Esophagus muscularis mucosa (tissue), 4 donors: ENCODE data around the gene FCRL1. TPM values are rescaled to one million over a fixed set of nuclear protein-coding genes. Genes with fewer than 3 reads are reported as not detected.

Experiments
- DNase-seq: peaks from one replicate; pipeline ENCODE4 v3.0.0-alpha.2; 2017; ENCODE audit errors: extremely low spot score
- H3K27ac ChIP-seq, 4 donors: fragments of 200-600 bp; sonication (generic); replicated peaks in 1 of 4; 1 replicate in 3 of 4; 2 replicates in 1 of 4; pipeline ENCODE4 v1.5.1; 2016 to 2019; ENCODE audit warnings: mild to moderate bottlenecking in 1 of 4
- H3K27me3 ChIP-seq, 4 donors: fragments of 200-600 bp; sonication (generic); one replicate each; pipeline versions ENCODE4 v1.5.1 to v1.6.0; 2016 to 2019
- H3K36me3 ChIP-seq, 4 donors: fragments of 200-600 bp; sonication (generic); one replicate each; pipeline ENCODE4 v1.5.1; 2016 to 2019
- H3K4me1 ChIP-seq, 4 donors: fragments of 200-600 bp; sonication (generic); one replicate each; pipeline ENCODE4 v1.5.1; 2016 to 2019
- H3K4me3 ChIP-seq, 4 donors: fragments of 200-600 bp; sonication (generic); 1 replicate in 2 of 4; 2 replicates in 2 of 4; pipeline ENCODE4 v1.5.1; 2016 to 2019; ENCODE audit warnings: mild to moderate bottlenecking in 4 of 4, moderate library complexity in 1 of 4
- H3K9me3 ChIP-seq, 4 donors: fragments of 200-600 bp; sonication (generic); 1 replicate in 3 of 4; 2 replicates in 1 of 4; pipeline ENCODE4 v1.5.1; 2016 to 2019
- EP300 ChIP-seq: sonication (generic); formaldehyde crosslinking; IDR thresholded peaks from one replicate; pipeline ENCODE4 v1.6.1; 2017; ENCODE audit warnings: antibody characterized with exemption
- POLR2A ChIP-seq: fragments of 450-650 bp; IDR thresholded peaks from one replicate; pipeline ENCODE4 v1.6.1; 2017; ENCODE audit warnings: antibody characterized with exemption, moderate library complexity, mild to moderate bottlenecking, low read depth
- POLR2AphosphoS5 ChIP-seq, 2 donors: sonication (generic); formaldehyde crosslinking; IDR thresholded peaks; one replicate each; pipeline ENCODE4 v1.6.1; 2017; ENCODE audit warnings: antibody characterized with exemption in 2 of 2
- WGBS: methylation state at CpG from one replicate; pipeline ENCODE4 v1.1.5; 2018; 5-methylcytosine and 5-hydroxymethylcytosine counted together
- intact Hi-C: fragments of 100-400 bp; cut with DNase I; formaldehyde crosslinking; loops from one replicate; pipeline ENCODE4 v1.15.1; 2023
- total RNA-seq, 4 donors: library from RNA; depleted of rRNA; stranded (reverse); fragments of >200 nt; gene quantifications; one replicate each; pipeline versions ENCODE4 v1.1.0 to v1.2.1, GENCODE V29; 2016
- TF ChIP-seq, protein P1 (sequence below), 3 experiments: fragments of 200-600 bp in 2 of 3; fragments of 450-650 bp in 1 of 3; sonication (generic) in 2 of 3; IDR thresholded peaks; one replicate each; pipeline ENCODE4 v1.5.1; 2017 to 2019; ENCODE audit warnings: antibody characterized with exemption in 3 of 3, mild to moderate bottlenecking in 2 of 3, moderate library complexity in 1 of 3

The FCRL1 gene
- total RNA-seq, 4 donors from 2014 or later: 0.66 TPM; not detected in 3

GRCh38 chr1:157806431-157807149 lies 13.3 kb downstream of the FCRL1 start:
- Histone ChIP-seq H3K9me3 (peaks cover 0 to 3% (median under 1%) of the 10 kb centered on the region in 4 donors), H3K27me3 (no peaks in the 10 kb centered on the region), H3K27ac (no peak overlapping the region), H3K4me1 (no peaks in the 10 kb centered on the region), H3K4me3 (no peak overlapping the region), H3K36me3 (no peaks in the 10 kb centered on the region)
- WGBS: 58% methylated on average over 6 of the region's 6 CpGs
- TF ChIP-seq POLR2A: no peak
- TF ChIP-seq, protein P1, sequence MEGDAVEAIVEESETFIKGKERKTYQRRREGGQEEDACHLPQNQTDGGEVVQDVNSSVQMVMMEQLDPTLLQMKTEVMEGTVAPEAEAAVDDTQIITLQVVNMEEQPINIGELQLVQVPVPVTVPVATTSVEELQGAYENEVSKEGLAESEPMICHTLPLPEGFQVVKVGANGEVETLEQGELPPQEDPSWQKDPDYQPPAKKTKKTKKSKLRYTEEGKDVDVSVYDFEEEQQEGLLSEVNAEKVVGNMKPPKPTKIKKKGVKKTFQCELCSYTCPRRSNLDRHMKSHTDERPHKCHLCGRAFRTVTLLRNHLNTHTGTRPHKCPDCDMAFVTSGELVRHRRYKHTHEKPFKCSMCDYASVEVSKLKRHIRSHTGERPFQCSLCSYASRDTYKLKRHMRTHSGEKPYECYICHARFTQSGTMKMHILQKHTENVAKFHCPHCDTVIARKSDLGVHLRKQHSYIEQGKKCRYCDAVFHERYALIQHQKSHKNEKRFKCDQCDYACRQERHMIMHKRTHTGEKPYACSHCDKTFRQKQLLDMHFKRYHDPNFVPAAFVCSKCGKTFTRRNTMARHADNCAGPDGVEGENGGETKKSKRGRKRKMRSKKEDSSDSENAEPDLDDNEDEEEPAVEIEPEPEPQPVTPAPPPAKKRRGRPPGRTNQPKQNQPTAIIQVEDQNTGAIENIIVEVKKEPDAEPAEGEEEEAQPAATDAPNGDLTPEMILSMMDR (IDR thresholded peaks at IDR 0.05): no peak
- TF ChIP-seq EP300: no peak
- no peak for TF ChIP-seq POLR2AphosphoS5 (IDR thresholded peaks at IDR 0.05)
- no peak for DNase-seq
- intact Hi-C loops: no loop called here

DNA sequence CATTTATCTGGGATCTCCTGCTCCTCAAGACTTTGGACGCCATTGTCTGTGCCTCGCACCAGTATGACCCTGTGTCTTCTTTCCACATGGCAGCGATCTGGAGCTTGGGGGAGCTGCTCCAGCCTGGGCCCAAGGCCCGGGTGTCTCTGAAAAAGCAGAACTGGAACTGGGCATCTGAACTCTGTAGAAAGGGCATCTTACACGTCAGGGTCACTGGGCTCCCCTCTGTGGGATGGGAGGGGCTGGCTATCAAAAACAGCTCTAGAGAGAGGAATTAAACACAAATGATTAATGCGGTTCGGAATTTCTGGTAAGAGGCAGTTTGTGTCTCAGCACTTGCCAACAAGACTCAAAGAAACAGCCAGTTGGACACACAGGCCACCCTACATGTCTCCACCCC lies 16.1 kb downstream of the FCRL1 start:
- intact Hi-C loops: no loop called here
- no peak for TF ChIP-seq POLR2AphosphoS5 (IDR thresholded peaks at IDR 0.05)
- TF ChIP-seq EP300: no peak
- TF ChIP-seq, protein P1 (IDR thresholded peaks at IDR 0.05): no peak
- TF ChIP-seq POLR2A: no peak
- Histone ChIP-seq H3K9me3 (no peaks in the 10 kb centered on the region), H3K36me3 (no peaks in the 10 kb centered on the region), H3K27ac (no peak overlapping the region), H3K4me3 (no peak overlapping the region), H3K4me1 (no peaks in the 10 kb centered on the region), H3K27me3 (no peaks in the 10 kb centered on the region)
- DNase-seq: no peak
- 64% methylated on average over 6 of the region's 7 CpGs for WGBS

DNA sequence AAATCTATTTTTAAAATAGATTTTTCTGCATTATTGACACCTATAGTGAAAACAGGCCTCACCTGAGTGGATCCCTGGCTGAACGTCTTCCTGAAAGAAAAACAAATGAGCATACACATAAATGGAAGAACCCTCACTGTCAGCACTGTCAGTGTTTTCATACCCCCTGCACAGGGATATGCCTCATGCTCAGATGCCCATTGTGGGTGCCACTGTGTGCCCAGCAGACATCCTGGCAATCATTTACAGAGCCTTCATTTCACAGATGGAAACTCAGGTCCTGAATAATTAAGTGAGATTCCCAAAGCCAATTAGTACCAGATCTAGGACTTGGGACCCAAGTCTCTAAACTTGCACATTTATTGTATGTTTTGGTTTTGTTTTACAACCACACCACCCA lies 19.9 kb downstream of the FCRL1 start:
- 68% methylated on average over 1 of the region's 1 CpG for WGBS
- Histone ChIP-seq H3K4me3 (no peak overlapping the region), H3K27me3 (no peaks in the 10 kb centered on the region), H3K36me3 (no peaks in the 10 kb centered on the region), H3K9me3 (no peaks in the 10 kb centered on the region), H3K27ac (no peak overlapping the region), H3K4me1 (no peaks in the 10 kb centered on the region)
- intact Hi-C loops: no loop called here
- TF ChIP-seq POLR2AphosphoS5 (IDR thresholded peaks at IDR 0.05) (no peak), EP300 (no peak), POLR2A (no peak)
- TF ChIP-seq, protein P1 (IDR thresholded peaks at IDR 0.05): no peak
- no peak for DNase-seq

DNA sequence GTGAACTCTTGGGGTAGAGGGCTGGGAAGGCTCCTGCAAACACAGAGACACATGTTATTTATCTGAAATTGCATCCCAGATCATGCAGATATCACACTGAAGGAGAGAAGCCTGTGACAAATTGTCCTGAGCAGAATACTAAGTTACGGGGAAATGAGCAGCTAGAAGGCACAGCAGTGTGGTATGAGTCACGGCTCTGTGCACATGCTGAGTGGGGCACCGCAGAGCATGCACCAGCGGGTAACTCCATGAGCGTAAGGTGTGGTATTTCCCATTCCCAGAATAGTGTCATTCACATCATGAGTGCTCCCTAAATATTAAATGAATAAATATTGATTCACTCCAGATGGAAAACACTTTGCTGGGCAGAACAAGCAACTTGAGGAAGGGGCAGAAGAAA lies 21.7 kb downstream of the FCRL1 start:
- no peak for DNase-seq

More for the DNA sequence above, 21.7 kb downstream of the FCRL1 start:
- Histone ChIP-seq H3K27ac (no peak overlapping the region), H3K9me3 (peaks cover 0 to 12% (median 6%) of the 10 kb centered on the region in 4 donors), H3K4me1 (no peaks in the 10 kb centered on the region), H3K4me3 (no peak overlapping the region), H3K36me3 (no peaks in the 10 kb centered on the region), H3K27me3 (no peaks in the 10 kb centered on the region)
- WGBS: 86% methylated on average over 4 of the region's 5 CpGs
- TF ChIP-seq, protein P1 (IDR thresholded peaks at IDR 0.05): no peak
- TF ChIP-seq EP300: no peak
- no peak for TF ChIP-seq POLR2AphosphoS5 (IDR thresholded peaks at IDR 0.05)
- TF ChIP-seq POLR2A: no peak
- intact Hi-C loops: no loop called here
